Endothelial cell of umbilical vein (primary cell): ENCODE data around the gene ARFGEF3. TPM values are rescaled to one million over a fixed set of nuclear protein-coding genes. Genes with fewer than 3 reads are reported as not detected.
"Not testable (repeated sequence)": the region's sequence is repeated elsewhere in the genome, so short reads cannot be mapped to it uniquely, and the experiment has no call there.

Experiments used
- BruUV-seq: library from RNA; stranded (reverse); fragments of 400-500 nt; replicated peaks from 2 replicates; lab custom pipeline; 2021; lab: Mats Ljungman, UMichigan
- CTCF ChIA-PET: fragments of 300-600, 350-600 bp; sonication (Branson Sonifier 250); formaldehyde crosslinking; loops from one replicate; lab custom pipeline; 2021; ENCODE audit warnings: antibody characterized with exemption, inconsistent platforms; lab: Charles Lee
- POLR2A ChIA-PET: fragments of 300-600, 350-600 bp; sonication (Branson Sonifier 250); formaldehyde crosslinking; loops from one replicate; lab custom pipeline; 2021; ENCODE audit warnings: antibody characterized with exemption, inconsistent platforms; lab: Charles Lee
- DNase-seq: peaks from one replicate; pipeline ENCODE4 v3.0.0-alpha.2; 2011; ENCODE audit warnings: low read depth, low spot score
- FAIRE-seq: peaks from 2 replicates; lab custom pipeline; 2011; peaks lifted over from hg19 to GRCh38; lab: Jason Lieb, UNC
- H2AFZ ChIP-seq: 2 replicates; pipeline ENCODE4 v1.6.0; 2012; ENCODE audit warnings: low read depth, low read length, control low read depth, inconsistent platforms
- H3K27ac ChIP-seq: 2 replicates; pipeline ENCODE4 v1.5.1; 2011; ENCODE audit warnings: low read depth, mild to moderate bottlenecking, control low read depth, low read length, moderate library complexity; ENCODE audit not compliant: insufficient read depth
- H3K27me3 ChIP-seq, 2 experiments: 2 replicates each; pipeline versions ENCODE4 v1.6.0 to v1.6.1; 2011; ENCODE audit warnings: low read length in 2 of 2, mixed read lengths in 1 of 2; ENCODE audit not compliant: control insufficient read depth in 2 of 2, insufficient read depth in 2 of 2
- H3K36me3 ChIP-seq, 2 experiments: 2 replicates in 1 of 2; 3 replicates in 1 of 2; pipeline ENCODE4 v1.5.1; 2011; ENCODE audit warnings: low read length in 2 of 2, mild to moderate bottlenecking in 1 of 2, moderate library complexity in 1 of 2; ENCODE audit not compliant: control insufficient read depth in 2 of 2, insufficient read depth in 2 of 2; ENCODE audit errors: extremely low read depth in 1 of 2
- H3K4me1 ChIP-seq: 3 replicates; pipeline ENCODE4 v1.5.1; 2011; ENCODE audit warnings: mild to moderate bottlenecking, low read length; ENCODE audit not compliant: control insufficient read depth, insufficient read depth; ENCODE audit errors: extremely low read depth
- H3K4me2 ChIP-seq: 2 replicates; pipeline ENCODE4 v1.6.1; 2011; ENCODE audit warnings: low read length, control low read depth, mixed read lengths; ENCODE audit not compliant: insufficient read depth
- H3K4me3 ChIP-seq, 3 experiments: fragments of 200-600 bp in 1 of 3; sonication (generic), shearing (Covaris generic) in 1 of 3; replicated peaks in 1 of 3; 2 replicates each; pipeline ENCODE4 v1.5.1; 2011 to 2016; ENCODE audit warnings: control low read depth in 3 of 3, low read length in 3 of 3, mild to moderate bottlenecking in 2 of 3, inconsistent platforms in 1 of 3, low read depth in 1 of 3, moderate library complexity in 1 of 3; ENCODE audit not compliant: insufficient read depth in 1 of 3
- H3K79me2 ChIP-seq: 2 replicates; pipeline ENCODE4 v1.6.0; 2012; ENCODE audit warnings: low read length, inconsistent platforms; ENCODE audit not compliant: control insufficient read depth, insufficient read depth
- H3K9ac ChIP-seq: replicated peaks from 2 replicates; pipeline ENCODE3; 2011; ENCODE audit warnings: low read length, control low read depth; ENCODE audit not compliant: insufficient read depth; ENCODE audit errors: extremely low read depth
- H3K9me1 ChIP-seq: replicated peaks from 3 replicates; pipeline ENCODE4 v1.6.0; 2011; ENCODE audit warnings: mild to moderate bottlenecking, low read length; ENCODE audit not compliant: control insufficient read depth, insufficient read depth; ENCODE audit errors: extremely low read depth
- H3K9me3 ChIP-seq: replicated peaks from 2 replicates; pipeline ENCODE4 v1.5.1; 2012; ENCODE audit warnings: low read length, inconsistent platforms; ENCODE audit not compliant: control insufficient read depth, insufficient read depth
- H4K20me1 ChIP-seq: replicated peaks from 2 replicates; pipeline ENCODE3; 2011; ENCODE audit warnings: mild to moderate bottlenecking, low read length; ENCODE audit not compliant: control insufficient read depth, insufficient read depth; ENCODE audit errors: extremely low read depth
- CTCF ChIP-seq, 2 donors: IDR thresholded peaks; 1 replicate in 1 of 2; 2 replicates in 1 of 2; pipeline ENCODE4 v1.5.1; 2011; ENCODE audit warnings: low read length in 2 of 2, mild to moderate bottlenecking in 2 of 2, moderate library complexity in 2 of 2, control low read depth in 1 of 2, inconsistent platforms in 1 of 2, low read depth in 1 of 2; ENCODE audit not compliant: insufficient read depth in 1 of 2; ENCODE audit errors: extremely low read depth in 1 of 2
- JUN ChIP-seq: IDR thresholded peaks from 2 replicates; pipeline ENCODE4 v1.6.1; 2011; ENCODE audit warnings: borderline replicate concordance, low read depth; ENCODE audit not compliant: insufficient read length, insufficient read depth
- POLR2A ChIP-seq: IDR thresholded peaks from 2 replicates; pipeline ENCODE4 v1.6.1; 2012; ENCODE audit warnings: low read depth, mild to moderate bottlenecking, control low read depth, low read length
- dilution Hi-C: fragments of 300-500 bp; cut with MboI; formaldehyde crosslinking; loops from one replicate; pipeline ENCODE4 v1.15.0; 2019; ENCODE audit warnings: low sequenced_read_pairs; ENCODE audit not compliant: extremely low pct_ligation_motif_present
- intact Hi-C: fragments of 100-400 bp; cut with micrococcal nuclease; formaldehyde crosslinking; loops from one replicate; pipeline ENCODE4 v1.10.0; 2022
- polyA plus RNA-seq, 4 experiments: library from polyadenylated mRNA; depleted of rRNA in 3 of 4; stranded (reverse) in 3 of 4; unstranded in 1 of 4; fragments of >200 nt; gene quantifications; 2 replicates each; pipeline versions ENCODE4 v1.2.1 to v1.2.3, GENCODE V29; 2011 to 2012; ENCODE audit warnings: missing spikeins in 1 of 4
- total RNA-seq: library from RNA; stranded (reverse); gene quantifications from 2 replicates; pipeline ENCODE4 v1.2.3, GENCODE V29; 2021

The ARFGEF3 gene
- total and polyA plus RNA-seq, 2 donors (not counting 3 experiments of a cell fraction or from before 2014, with no cell fraction given): 1.3 to 7.3 TPM

DNA sequence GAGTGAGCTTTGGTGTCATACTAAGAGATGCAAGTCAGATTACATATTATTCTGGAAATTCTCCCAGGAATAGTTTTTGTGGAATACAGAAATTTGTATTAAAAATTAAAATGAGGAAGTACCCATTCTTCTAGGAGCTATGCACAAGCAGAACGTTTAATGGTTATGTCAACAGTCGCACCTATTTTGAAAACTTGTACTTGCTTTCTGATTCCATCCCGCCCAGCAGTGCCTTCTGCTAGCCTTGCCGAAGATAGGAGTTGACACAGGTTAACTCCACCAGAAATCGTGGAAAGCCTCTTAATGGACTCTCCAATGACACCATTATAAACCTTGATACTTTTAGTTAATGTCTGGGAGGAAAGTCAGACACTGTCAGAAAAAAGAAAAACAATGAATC lies 49.9 kb downstream of the ARFGEF3 start:
- POLR2A ChIA-PET: no interaction called here
- no peak overlapping the region for H3K4me3 ChIP-seq
- BruUV-seq: no TSS peak

GRCh38 chr6:138212530-138212929 lies 50.8 kb downstream of the ARFGEF3 start:
- H3K4me3 ChIP-seq, H2AFZ ChIP-seq, BruUV-seq, H3K27ac ChIP-seq, H3K9ac ChIP-seq, H3K4me1 ChIP-seq, dilution Hi-C loops, POLR2A ChIA-PET, H3K9me3 ChIP-seq, CTCF ChIA-PET, H3K36me3 ChIP-seq, H3K79me2 ChIP-seq, H3K9me1 ChIP-seq, FAIRE-seq, H4K20me1 ChIP-seq, DNase-seq, H3K4me2 ChIP-seq, H3K27me3 ChIP-seq: not testable (repeated sequence)
- intact Hi-C loops: loop anchor here (10.0 kb wide), 1 partner anchor 642 kb away; no protein-coding TSS in a partner anchor

More for the DNA sequence above, 49.9 kb downstream of the ARFGEF3 start:
- dilution Hi-C loops: no loop called here
- H3K4me1 ChIP-seq: no peaks in the 10 kb centered on the region
- H3K9me1 ChIP-seq: no peaks in the 10 kb centered on the region
- no peaks in the 10 kb centered on the region for H4K20me1 ChIP-seq
- no peaks in the 10 kb centered on the region for H3K9me3 ChIP-seq
- H3K4me2 ChIP-seq: no peak overlapping the region
- H2AFZ ChIP-seq: no peak overlapping the region
- H3K27ac ChIP-seq: no peak overlapping the region
- no peak for TF ChIP-seq CTCF (IDR thresholded peaks at IDR 0.05; ENCODE audit: extremely low read depth in 1 of 2, insufficient read depth in 1 of 2, low read depth in 1 of 2, low read length in 2 of 2)
- no peak for TF ChIP-seq POLR2A
- no peak for TF ChIP-seq JUN
- no peaks in the 10 kb centered on the region for H3K36me3 ChIP-seq
- no peaks in the 10 kb centered on the region for H3K27me3 ChIP-seq
- intact Hi-C loops: loop anchor here (10.0 kb wide), 1 partner anchor 643 kb away; no protein-coding TSS in a partner anchor
- H3K9ac ChIP-seq: no peak overlapping the region
- no peak for DNase-seq
- no peaks in the 10 kb centered on the region for H3K79me2 ChIP-seq
- no peak for FAIRE-seq
- CTCF ChIA-PET: interaction anchor here (1.2 to 1.8 kb wide), 4 partner anchors 11 to 96 kb away, joined by 4 to 14 read pairs (median 6); no protein-coding TSS in a partner anchor
